Activated effector memory CD4-positive, alpha-beta T cell treated with anti-CD3 and anti-CD28 coated beads, Interleukin-2, amount 50 U/mL, for 16 hours (primary cell): ENCODE data around the gene C16orf74.

Experiments
- DNase-seq: peaks from one replicate; pipeline ENCODE4 v3.0.0-alpha.2; 2020

The C16orf74 gene

GRCh38 chr16:85715169-85716021 is 35.5 kb downstream of the C16orf74 start:
- no peak for DNase-seq

- no peak for DNase-seq
Observed at GRCh38 chr16:85712801-85713200, 38.1 kb downstream of the C16orf74 start.

- DNase-seq: no peak
Observed at GRCh38 chr16:85711982-85712587, 38.8 kb downstream of the C16orf74 start.

- no peak for DNase-seq
Observed at GRCh38 chr16:85710732-85711131, 40.2 kb downstream of the C16orf74 start.

GRCh38 chr16:85709766-85710585 is 40.9 kb downstream of the C16orf74 start:
- DNase-seq: no peak

- DNase-seq: no peak
Observed at GRCh38 chr16:85708338-85708737, 42.6 kb downstream of the C16orf74 start.

- DNase-seq: no peak
Observed at GRCh38 chr16:85707528-85708095, 43.3 kb downstream of the C16orf74 start.

- no peak for DNase-seq
Observed at GRCh38 chr16:85706449-85707034, 44.4 kb downstream of the C16orf74 start.

- DNase-seq: no peak
Observed at GRCh38 chr16:85704900-85705846, 45.7 kb downstream of the C16orf74 start.

- DNase-seq: no peak
Observed at GRCh38 chr16:85704011-85704410, 46.9 kb downstream of the C16orf74 start.

GRCh38 chr16:85699628-85700027 is 51.3 kb downstream of the C16orf74 start:
- no peak for DNase-seq

GRCh38 chr16:85698935-85699558 is 51.8 kb downstream of the C16orf74 start:
- DNase-seq: no peak

- DNase-seq: no peak
Observed at GRCh38 chr16:85698459-85698891, 52.4 kb downstream of the C16orf74 start.

- no peak for DNase-seq
Observed at GRCh38 chr16:85697431-85697830, 53.5 kb downstream of the C16orf74 start.

GRCh38 chr16:85696781-85697180 is 54.1 kb downstream of the C16orf74 start:
- no peak for DNase-seq

- DNase-seq: no peak
Observed at GRCh38 chr16:85695196-85696128, 55.4 kb downstream of the C16orf74 start.

GRCh38 chr16:85690469-85691064 is 60.3 kb downstream of the C16orf74 start:
- DNase-seq: no peak

GRCh38 chr16:85689950-85690320 is 61.0 kb downstream of the C16orf74 start:
- DNase-seq: no peak

- DNase-seq: no peak
Observed at GRCh38 chr16:85689285-85689949, 61.5 kb downstream of the C16orf74 start.
